ENCODE measurements around the gene PNPO.

PNPO gene

GRCh38 chr17:47941246-47942095 lies at the start of gene PNPO:
TSS of gene PNPO (plus strand) at chr17:47941571. CDS start at chr17:47941676, 105 bp downstream.
- peak; percentile 97 for DNase-seq

GRCh38 chr17:47894498-47895346 lies 46.6 kb upstream of the PNPO start:
- DNase-seq, result no peak

- DNase-seq, result no peak
Observed at GRCh38 chr17:47895347-47895855, 46.0 kb upstream of the PNPO start.

GRCh38 chr17:47895856-47896671 lies 45.3 kb upstream of the PNPO start, which contains the start of gene SP2:
TSS of gene SP2 (plus strand) at chr17:47896236. CDS start at chr17:47896287, 51 bp downstream.
- peak; percentile 100 for DNase-seq

GRCh38 chr17:47896672-47897490 lies 44.5 kb upstream of the PNPO start:
- DNase-seq, result no peak

- DNase-seq, result no peak
Observed at GRCh38 chr17:47897561-47897960, 43.8 kb upstream of the PNPO start.

GRCh38 chr17:47898241-47898640 lies 43.1 kb upstream of the PNPO start:
- no peak for DNase-seq

- no peak for DNase-seq
Observed at GRCh38 chr17:47899643-47900042, 41.7 kb upstream of the PNPO start.

- no peak for DNase-seq
Observed at GRCh38 chr17:47901423-47901822, 39.9 kb upstream of the PNPO start.

- DNase-seq, result no peak
Observed at GRCh38 chr17:47902039-47902744, 39.2 kb upstream of the PNPO start.

GRCh38 chr17:47905221-47905733 lies 36.1 kb upstream of the PNPO start:
- peak; percentile 75 for DNase-seq

- no peak for DNase-seq
Observed at GRCh38 chr17:47906443-47906842, 34.9 kb upstream of the PNPO start.

GRCh38 chr17:47907932-47908562 lies 33.3 kb upstream of the PNPO start:
- no peak for DNase-seq

GRCh38 chr17:47913050-47913449 lies 28.3 kb upstream of the PNPO start:
- DNase-seq, result no peak

GRCh38 chr17:47914306-47914948 lies 26.9 kb upstream of the PNPO start:
- no peak for DNase-seq

- no peak for DNase-seq
Observed at GRCh38 chr17:47915776-47916398, 25.5 kb upstream of the PNPO start.

GRCh38 chr17:47916489-47917208 lies 24.7 kb upstream of the PNPO start:
- no peak for DNase-seq

- no peak for DNase-seq
Observed at GRCh38 chr17:47917581-47917980, 23.8 kb upstream of the PNPO start.

- no peak for DNase-seq
Observed at GRCh38 chr17:47918006-47918405, 23.4 kb upstream of the PNPO start.

Measured in fibroblast of skin of right quadriceps (primary cell).